ENCODE measurements around the gene RAPGEF4.

Gene RAPGEF4

GRCh38 chr2:172702451-172702850 lies 33.2 kb upstream of the RAPGEF4 start:
- DNase-seq (ENCODE audit: extremely low read depth, low read depth): no peak
- H3K4me3 ChIP-seq (replicated peaks; ENCODE audit: low read depth, low read length): no peak overlapping the region
- TF ChIP-seq CTCF (IDR thresholded peaks at IDR 0.05; ENCODE audit: low read depth, low read length, missing control alignments): no peak

- peak; percentile 53 for TF ChIP-seq CTCF (IDR thresholded peaks at IDR 0.05; ENCODE audit: low read depth, low read length, missing control alignments)
- peak; percentile 36 for DNase-seq (ENCODE audit: extremely low read depth, low read depth)
- H3K4me3 ChIP-seq (replicated peaks; ENCODE audit: low read depth, low read length): no peak overlapping the region
Observed at GRCh38 chr2:172704072-172704936, 31.3 kb upstream of the RAPGEF4 start.

GRCh38 chr2:172705352-172705751 lies 30.3 kb upstream of the RAPGEF4 start:
- TF ChIP-seq CTCF (IDR thresholded peaks at IDR 0.05; ENCODE audit: low read depth, low read length, missing control alignments): no peak
- DNase-seq (ENCODE audit: extremely low read depth, low read depth): no peak

GRCh38 chr2:172708247-172708646 lies 27.4 kb upstream of the RAPGEF4 start:
- no peak overlapping the region for H3K4me3 ChIP-seq (replicated peaks; ENCODE audit: low read depth, low read length)
- TF ChIP-seq CTCF (IDR thresholded peaks at IDR 0.05; ENCODE audit: low read depth, low read length, missing control alignments): no peak
- no peak for DNase-seq (ENCODE audit: extremely low read depth, low read depth)

More at GRCh38 chr2:172705352-172705751, 30.3 kb upstream of the RAPGEF4 start:
- no peak overlapping the region for H3K4me3 ChIP-seq (replicated peaks; ENCODE audit: low read depth, low read length)

- H3K4me3 ChIP-seq (replicated peaks; ENCODE audit: low read depth, low read length): no peak overlapping the region
- TF ChIP-seq CTCF (IDR thresholded peaks at IDR 0.05; ENCODE audit: low read depth, low read length, missing control alignments): no peak
- DNase-seq (ENCODE audit: extremely low read depth, low read depth): no peak
Observed at GRCh38 chr2:172709566-172710291, 25.9 kb upstream of the RAPGEF4 start.

- H3K4me3 ChIP-seq (replicated peaks; ENCODE audit: low read depth, low read length): no peak overlapping the region
- peak; percentile 64 for TF ChIP-seq CTCF (IDR thresholded peaks at IDR 0.05; ENCODE audit: low read depth, low read length, missing control alignments)
- peak; percentile 71 for DNase-seq (ENCODE audit: extremely low read depth, low read depth)
Observed at GRCh38 chr2:172710584-172711047, 25.0 kb upstream of the RAPGEF4 start.

Data from HFF-Myc (cell line).